Measurements from ENCODE around the gene SLC5A2. TPM values are rescaled to one million over a fixed set of nuclear protein-coding genes. Genes with fewer than 3 reads are reported as not detected.
A peak's percentile ranks its signal among the peaks of the same experiment; 100 is the strongest.

SLC5A2 gene
- total and polyA plus RNA-seq, 2 of the 13 experiments (the other 11 are each of a cell fraction or from before 2014, with no cell fraction given) = 0.24 to 0.97 TPM

- TF ChIP-seq PAXIP1 (CRISPR knock-in tag; conservative IDR thresholded peaks at IDR 0.05) = peak; percentile 67
- peak; percentile 56; the same call in 1 of the 2 replicates for TF ChIP-seq SOX5 (CRISPR knock-in tag; IDR thresholded peaks at IDR 0.05; ENCODE audit: borderline replicate concordance)
Measured at GRCh38 chr16:31501226-31501965, 18.5 kb downstream of the SLC5A2 start (continued).

DNA sequence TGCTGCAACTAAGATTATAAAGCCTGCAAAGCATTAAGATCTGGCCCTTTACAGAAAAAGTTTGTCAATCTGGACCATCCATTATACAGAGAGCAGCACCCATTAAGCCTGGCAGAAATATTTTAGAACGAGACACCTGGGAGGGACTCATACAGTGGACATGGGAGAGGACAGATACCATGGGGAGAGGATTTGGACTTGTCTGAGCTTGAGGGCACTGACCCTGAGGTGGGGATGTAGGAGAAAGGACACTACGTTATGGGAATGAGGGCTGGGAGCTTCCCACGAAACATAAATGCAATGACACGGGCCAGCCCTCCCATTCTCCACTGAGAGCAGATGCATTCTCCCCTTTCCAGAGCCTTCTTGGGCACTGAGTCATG is 19.0 kb downstream of the SLC5A2 start:
- 68% methylated on average over 4 of the region's 4 CpGs for WGBS (ENCODE audit: low lambda C conversion rate)
- Histone ChIP-seq H3K79me2 (ENCODE audit: insufficient read depth, low read length) (peaks cover 7% of the 10 kb centered on the region), H3K4me2 (ENCODE audit: low read depth, low read length) (no peak overlapping the region), H3K4me1 (ENCODE audit: insufficient read depth, low read length) (peaks cover 45% of the 10 kb centered on the region), H3K4me3 (replicated peaks in 1 of 3; ENCODE audit: insufficient read depth in 1 of 3, low read depth in 2 of 3, low read length in 3 of 3) (no peak overlapping the region), H3K9ac (ENCODE audit: insufficient read depth, low read depth, low read length) (no peak overlapping the region), H4K20me1 (ENCODE audit: insufficient read depth, low read length) (no peaks in the 10 kb centered on the region), H3K27me3 (ENCODE audit: control insufficient read depth in 1 of 2, insufficient read depth in 2 of 2, low read length in 2 of 2) (no peaks in the 10 kb centered on the region), H2AFZ (ENCODE audit: low read length) (no peak overlapping the region), H3K36me3 (replicated peaks in 1 of 2; ENCODE audit: control insufficient read depth in 1 of 2, insufficient read depth in 2 of 2, low read length in 2 of 2) (peaks cover 11 to 44% of the 10 kb centered on the region in 2 experiments; a peak in 4 of 5 replicates), H3K9me3 (ENCODE audit: low read length) (no peaks in the 10 kb centered on the region), H3K27ac (ENCODE audit: extremely low read length, insufficient read depth, low read length) (peak overlapping the region; percentile 1)
- intact Hi-C loops (cut with micrococcal nuclease; ENCODE audit: unreplicated experiment) (no loop called here), in situ Hi-C loops (cut with HindIII; ENCODE audit: extremely low pct_ligation_motif_present, low pct_unique_long_range_greater_than_20kb) (no loop called here)
- DNase-seq (ENCODE audit: low spot score) (no peak), FAIRE-seq (no peak), ATAC-seq (peak; percentile 37)
- no TSS peak for BruUV-seq (replicated peaks)
- ChIA-PET POLR2A (interaction anchor here (0.9 to 2.5 kb wide), 4 partner anchors 13 to 372 kb away, joined by 3 to 13 read pairs (median 4); partner anchors contain the start of genes ARMC5 and ZNF267), CTCF (ENCODE audit: low intra/inter-chr PET ratio, low total read pairs) (no interaction called here)
- TF ChIP-seq POLR2AphosphoS5 (IDR thresholded peaks at IDR 0.05; ENCODE audit: low read depth, low read length) (0 out of 2 replicates have a peak, but pooled peaks have one; percentile 15), ZNF224 (CRISPR knock-in tag; IDR thresholded peaks at IDR 0.05) (no peak), SIN3A (IDR thresholded peaks at IDR 0.05; ENCODE audit: borderline replicate concordance, low read depth, low read length) (0 out of 2 replicates have a peak, but pooled peaks have one; percentile 6), TOPORS (CRISPR knock-in tag; IDR thresholded peaks at IDR 0.05) (no peak), PAXIP1 (CRISPR knock-in tag; conservative IDR thresholded peaks at IDR 0.05) (0 out of 2 replicates have a peak, but pooled peaks have one; percentile 3), HDAC1 (CRISPR knock-in tag; IDR thresholded peaks at IDR 0.05) (0 out of 2 replicates have a peak, but pooled peaks have one; percentile 1)
- TF ChIP-seq, protein P1, sequence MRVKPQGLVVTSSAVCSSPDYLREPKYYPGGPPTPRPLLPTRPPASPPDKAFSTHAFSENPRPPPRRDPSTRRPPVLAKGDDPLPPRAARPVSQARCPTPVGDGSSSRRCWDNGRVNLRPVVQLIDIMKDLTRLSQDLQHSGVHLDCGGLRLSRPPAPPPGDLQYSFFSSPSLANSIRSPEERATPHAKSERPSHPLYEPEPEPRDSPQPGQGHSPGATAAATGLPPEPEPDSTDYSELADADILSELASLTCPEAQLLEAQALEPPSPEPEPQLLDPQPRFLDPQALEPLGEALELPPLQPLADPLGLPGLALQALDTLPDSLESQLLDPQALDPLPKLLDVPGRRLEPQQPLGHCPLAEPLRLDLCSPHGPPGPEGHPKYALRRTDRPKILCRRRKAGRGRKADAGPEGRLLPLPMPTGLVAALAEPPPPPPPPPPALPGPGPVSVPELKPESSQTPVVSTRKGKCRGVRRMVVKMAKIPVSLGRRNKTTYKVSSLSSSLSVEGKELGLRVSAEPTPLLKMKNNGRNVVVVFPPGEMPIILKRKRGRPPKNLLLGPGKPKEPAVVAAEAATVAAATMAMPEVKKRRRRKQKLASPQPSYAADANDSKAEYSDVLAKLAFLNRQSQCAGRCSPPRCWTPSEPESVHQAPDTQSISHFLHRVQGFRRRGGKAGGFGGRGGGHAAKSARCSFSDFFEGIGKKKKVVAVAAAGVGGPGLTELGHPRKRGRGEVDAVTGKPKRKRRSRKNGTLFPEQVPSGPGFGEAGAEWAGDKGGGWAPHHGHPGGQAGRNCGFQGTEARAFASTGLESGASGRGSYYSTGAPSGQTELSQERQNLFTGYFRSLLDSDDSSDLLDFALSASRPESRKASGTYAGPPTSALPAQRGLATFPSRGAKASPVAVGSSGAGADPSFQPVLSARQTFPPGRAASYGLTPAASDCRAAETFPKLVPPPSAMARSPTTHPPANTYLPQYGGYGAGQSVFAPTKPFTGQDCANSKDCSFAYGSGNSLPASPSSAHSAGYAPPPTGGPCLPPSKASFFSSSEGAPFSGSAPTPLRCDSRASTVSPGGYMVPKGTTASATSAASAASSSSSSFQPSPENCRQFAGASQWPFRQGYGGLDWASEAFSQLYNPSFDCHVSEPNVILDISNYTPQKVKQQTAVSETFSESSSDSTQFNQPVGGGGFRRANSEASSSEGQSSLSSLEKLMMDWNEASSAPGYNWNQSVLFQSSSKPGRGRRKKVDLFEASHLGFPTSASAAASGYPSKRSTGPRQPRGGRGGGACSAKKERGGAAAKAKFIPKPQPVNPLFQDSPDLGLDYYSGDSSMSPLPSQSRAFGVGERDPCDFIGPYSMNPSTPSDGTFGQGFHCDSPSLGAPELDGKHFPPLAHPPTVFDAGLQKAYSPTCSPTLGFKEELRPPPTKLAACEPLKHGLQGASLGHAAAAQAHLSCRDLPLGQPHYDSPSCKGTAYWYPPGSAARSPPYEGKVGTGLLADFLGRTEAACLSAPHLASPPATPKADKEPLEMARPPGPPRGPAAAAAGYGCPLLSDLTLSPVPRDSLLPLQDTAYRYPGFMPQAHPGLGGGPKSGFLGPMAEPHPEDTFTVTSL (CRISPR knock-in tag; IDR thresholded peaks at IDR 0.05; ENCODE audit: borderline replicate concordance) = 0 out of 2 replicates have a peak, but pooled peaks have one; percentile 13
